Fibroblast of lung (primary cell): ENCODE results near the gene COL28A1. TPM values are rescaled to one million over a fixed set of nuclear protein-coding genes. Genes with fewer than 3 reads are reported as not detected.

Experiments
- DNase-seq, 2 donors: peaks; one replicate each; pipeline versions ENCODE4 v3.0.0 to v3.0.0-alpha.2; 2010; ENCODE audit warnings: low read depth in 2 of 2
- H2AFZ ChIP-seq: 2 replicates; pipeline ENCODE4 v1.5.1; 2012; ENCODE audit warnings: low read length, control low read depth, inconsistent platforms
- H3K27ac ChIP-seq: 2 replicates; pipeline ENCODE4 v1.5.1; 2011; ENCODE audit warnings: low read length, control low read depth; ENCODE audit not compliant: insufficient read depth
- H3K27me3 ChIP-seq: 2 replicates; pipeline ENCODE4 v1.5.1; 2011; ENCODE audit warnings: mild to moderate bottlenecking, low read length; ENCODE audit not compliant: control insufficient read depth, insufficient read depth
- H3K36me3 ChIP-seq: 2 replicates; pipeline ENCODE4 v1.5.1; 2011; ENCODE audit warnings: low read length; ENCODE audit not compliant: control insufficient read depth, insufficient read depth
- H3K4me1 ChIP-seq: 2 replicates; pipeline ENCODE4 v1.5.1; 2011; ENCODE audit warnings: low read length; ENCODE audit not compliant: control insufficient read depth, insufficient read depth; ENCODE audit errors: extremely low read depth
- H3K4me2 ChIP-seq: 2 replicates; pipeline ENCODE4 v1.5.1; 2011; ENCODE audit warnings: low read length, control low read depth; ENCODE audit not compliant: insufficient read depth; ENCODE audit errors: extremely low read depth
- H3K4me3 ChIP-seq, 4 experiments: fragments of 200-600 bp in 1 of 4; sonication (generic) in 1 of 4; replicated peaks in 1 of 4; 2 replicates each; pipeline ENCODE4 v1.5.1; 2011 to 2016; ENCODE audit warnings: low read length in 4 of 4, low read depth in 3 of 4, mild to moderate bottlenecking in 3 of 4, control low read depth in 2 of 4, inconsistent platforms in 1 of 4, mixed read lengths in 1 of 4; ENCODE audit not compliant: insufficient read depth in 1 of 4; ENCODE audit errors: control extremely low read depth in 1 of 4
- H3K79me2 ChIP-seq: 2 replicates; pipeline ENCODE4 v1.5.1; 2012; ENCODE audit warnings: mild to moderate bottlenecking, low read length, inconsistent platforms; ENCODE audit not compliant: control insufficient read depth, insufficient read depth
- H3K9ac ChIP-seq: 2 replicates; pipeline ENCODE4 v1.5.1; 2011; ENCODE audit warnings: mild to moderate bottlenecking, low read length, control low read depth; ENCODE audit not compliant: insufficient read depth
- H3K9me3 ChIP-seq: 2 replicates; pipeline ENCODE4 v1.5.1; 2012; ENCODE audit warnings: low read depth, low read length; ENCODE audit not compliant: control insufficient read depth, insufficient read depth
- H4K20me1 ChIP-seq: 2 replicates; pipeline ENCODE4 v1.5.1; 2011; ENCODE audit warnings: low read length; ENCODE audit not compliant: control insufficient read depth, insufficient read depth; ENCODE audit errors: extremely low read depth
- CTCF ChIP-seq, 2 donors: IDR thresholded peaks in 1 of 2; conservative IDR thresholded peaks in 1 of 2; 1 replicate in 1 of 2; 2 replicates in 1 of 2; pipeline ENCODE4 v1.5.1; 2011 to 2012; ENCODE audit warnings: low read length in 2 of 2, control low read depth in 1 of 2, inconsistent platforms in 1 of 2, low read depth in 1 of 2, mild to moderate bottlenecking in 1 of 2
- EZH2 ChIP-seq: IDR thresholded peaks from 2 replicates; pipeline ENCODE4 v1.5.1; 2012; ENCODE audit warnings: low read length, control low read depth, mild to moderate bottlenecking; ENCODE audit errors: missing control alignments
- polyA plus RNA-seq, 2 donors: library from polyadenylated mRNA; depleted of rRNA in 1 of 2; stranded (reverse) in 1 of 2; unstranded in 1 of 2; fragments of >200 nt; gene quantifications; 2 replicates each; pipeline ENCODE4 v1.2.1, GENCODE V29; 2011 to 2012; ENCODE audit warnings: missing spikeins in 1 of 2
- total RNA-seq: library from RNA; depleted of rRNA; stranded (reverse); fragments of >200 nt; gene quantifications from 2 replicates; pipeline ENCODE4 v1.2.1, GENCODE V29; 2014

Gene COL28A1
- total and polyA plus RNA-seq, 2 donors (not counting 1 experiment from before 2014, with no cell fraction given) = 0.01 to 0.17 TPM

GRCh38 chr7:7425321-7425720 lies 110.4 kb downstream of the COL28A1 start:
- H3K9me3 ChIP-seq = no peaks in the 10 kb centered on the region
- peaks cover 2% of the 10 kb centered on the region for H3K4me1 ChIP-seq
- H3K4me3 ChIP-seq = no peak overlapping the region
- no peaks in the 10 kb centered on the region for H3K36me3 ChIP-seq
- H3K79me2 ChIP-seq = no peaks in the 10 kb centered on the region
- no peaks in the 10 kb centered on the region for H4K20me1 ChIP-seq
- H3K27ac ChIP-seq = no peak overlapping the region
- DNase-seq = no peak
- TF ChIP-seq CTCF (conservative IDR thresholded peaks at IDR 0.05 in 1 of 2, IDR thresholded peaks at IDR 0.05 in 1 of 2; ENCODE audit: low read depth in 1 of 2, low read length in 2 of 2) (no peak), EZH2 (no peak)
- H2AFZ ChIP-seq = peak overlapping the region; percentile 44
- H3K4me2 ChIP-seq = no peak overlapping the region
- no peaks in the 10 kb centered on the region for H3K27me3 ChIP-seq
- H3K9ac ChIP-seq = no peak overlapping the region

GRCh38 chr7:7424151-7424873 lies 111.4 kb downstream of the COL28A1 start:
- TF ChIP-seq CTCF (conservative IDR thresholded peaks at IDR 0.05 in 1 of 2, IDR thresholded peaks at IDR 0.05 in 1 of 2; ENCODE audit: low read depth in 1 of 2, low read length in 2 of 2) (peak; percentile 86 to 95), EZH2 (no peak)
- Histone ChIP-seq H3K9ac (no peak overlapping the region), H3K4me3 (peak overlapping the region; percentile 35 to 85 (median 52)), H3K27me3 (no peaks in the 10 kb centered on the region), H3K79me2 (no peaks in the 10 kb centered on the region), H2AFZ (peak overlapping the region; percentile 68), H3K36me3 (no peaks in the 10 kb centered on the region), H3K4me1 (peaks cover 2% of the 10 kb centered on the region), H4K20me1 (no peaks in the 10 kb centered on the region), H3K9me3 (no peaks in the 10 kb centered on the region), H3K27ac (peak overlapping the region; percentile 11), H3K4me2 (peak overlapping the region; percentile 49)
- peak; percentile 56 to 77 for DNase-seq

- DNase-seq = no peak
- Histone ChIP-seq H3K4me1 (no peaks in the 10 kb centered on the region), H3K27me3 (no peaks in the 10 kb centered on the region), H2AFZ (no peak overlapping the region), H4K20me1 (no peaks in the 10 kb centered on the region), H3K36me3 (no peaks in the 10 kb centered on the region), H3K9me3 (no peaks in the 10 kb centered on the region), H3K4me3 (no peak overlapping the region), H3K4me2 (no peak overlapping the region), H3K27ac (no peak overlapping the region), H3K9ac (no peak overlapping the region), H3K79me2 (no peaks in the 10 kb centered on the region)
- TF ChIP-seq CTCF (conservative IDR thresholded peaks at IDR 0.05 in 1 of 2, IDR thresholded peaks at IDR 0.05 in 1 of 2; ENCODE audit: low read depth in 1 of 2, low read length in 2 of 2) = no peak
- no peak for TF ChIP-seq EZH2
Measured at GRCh38 chr7:7422641-7423040, 113.0 kb downstream of the COL28A1 start.
